Measurements from ENCODE around the gene PLXNA3.

- TF ChIP-seq TAF1 (IDR thresholded peaks at IDR 0.05; ENCODE audit: borderline replicate concordance, low read depth, low read length) (peak; percentile 33; the same call in 1 of the 2 replicates), CREM (IDR thresholded peaks at IDR 0.05; ENCODE audit: low read depth) (no peak), TCF7 (IDR thresholded peaks at IDR 0.05; ENCODE audit: borderline replicate concordance) (no peak), NRF1 (conservative IDR thresholded peaks at IDR 0.05; ENCODE audit: low read depth, low read length) (no peak), BHLHE40 (IDR thresholded peaks at IDR 0.05; ENCODE audit: borderline replicate concordance in 1 of 2, low read depth in 2 of 2, low read length in 1 of 2) (peak in 1 of 2 experiments; percentile 63; a peak in 2 of 4 replicates), CTCF (IDR thresholded peaks at IDR 0.05 in 2 of 3, conservative IDR thresholded peaks at IDR 0.05 in 1 of 3; ENCODE audit: control insufficient read depth in 2 of 3, extremely low read depth in 1 of 3, insufficient read depth in 1 of 3, low read depth in 3 of 3, low read length in 3 of 3) (no peak), SMC3 (IDR thresholded peaks at IDR 0.05; ENCODE audit: borderline replicate concordance, low read length) (no peak), TARDBP (IDR thresholded peaks at IDR 0.05; ENCODE audit: borderline replicate concordance) (0 out of 2 replicates have a peak, but pooled peaks have one; percentile 29), RCOR1 (conservative IDR thresholded peaks at IDR 0.05; ENCODE audit: low read depth, low read length) (no peak), EGR1 (IDR thresholded peaks at IDR 0.05; ENCODE audit: borderline replicate concordance in 1 of 2, low read depth in 2 of 2, low read length in 2 of 2) (no peak), MXI1 (IDR thresholded peaks at IDR 0.05; ENCODE audit: low read depth, low read length) (no peak), EZH2 (IDR thresholded peaks at IDR 0.05; ENCODE audit: borderline replicate concordance, control insufficient read depth, low read depth, low read length) (no peak), JUNB (IDR thresholded peaks at IDR 0.05) (no peak)
These were observed 20.9 kb upstream of the PLXNA3 start, which contains the start of gene GDI1 for GRCh38 chrX:154436983-154437752.
